CD14-positive monocyte (primary cell): ENCODE results near the gene FAM177A1. TPM values are rescaled to one million over a fixed set of nuclear protein-coding genes. Genes with fewer than 3 reads are reported as not detected.
A peak's percentile ranks its signal among the peaks of the same experiment; 100 is the strongest.

ENCODE experiments used
- DNase-seq, 3 donors: peaks; one replicate each; pipeline ENCODE4 v3.0.0-alpha.2; 2011 to 2022
- H2AFZ ChIP-seq: 2 replicates; pipeline ENCODE4 v1.6.0; 2012; ENCODE audit warnings: mild to moderate bottlenecking, low read depth, low read length, inconsistent platforms; ENCODE audit not compliant: insufficient read depth, poor library complexity, severe bottlenecking
- H3K27ac ChIP-seq, 2 donors: 1 replicate in 1 of 2; 2 replicates in 1 of 2; pipeline ENCODE4 v1.5.1; 2012 to 2013; ENCODE audit warnings: low read length in 2 of 2, control low read depth in 1 of 2, inconsistent platforms in 1 of 2, low read depth in 1 of 2, mild to moderate bottlenecking in 1 of 2
- H3K27me3 ChIP-seq, 2 donors: one replicate each; pipeline versions ENCODE4 v1.6.0 to v1.6.1; 2011 to 2013; ENCODE audit warnings: low read length in 2 of 2; ENCODE audit not compliant: control insufficient read depth in 2 of 2, insufficient read depth in 2 of 2
- H3K36me3 ChIP-seq, 2 donors: replicated peaks in 1 of 2; 1 replicate in 1 of 2; 2 replicates in 1 of 2; pipeline versions ENCODE4 v1.5.1 to v1.6.1; 2012 to 2013; ENCODE audit warnings: low read length in 2 of 2, control low read depth in 1 of 2, inconsistent platforms in 1 of 2, mild to moderate bottlenecking in 1 of 2; ENCODE audit not compliant: insufficient read depth in 2 of 2, control insufficient read depth in 1 of 2
- H3K4me1 ChIP-seq, 2 donors: 1 replicate in 1 of 2; 2 replicates in 1 of 2; pipeline versions ENCODE4 v1.5.1 to v1.6.1; 2012 to 2013; ENCODE audit warnings: low read length in 2 of 2, control low read depth in 1 of 2, inconsistent platforms in 1 of 2, mild to moderate bottlenecking in 1 of 2, moderate library complexity in 1 of 2; ENCODE audit not compliant: insufficient read depth in 2 of 2, control insufficient read depth in 1 of 2
- H3K4me2 ChIP-seq: replicated peaks from 2 replicates; pipeline ENCODE3; 2012; ENCODE audit warnings: low read length, moderate library complexity, mild to moderate bottlenecking; ENCODE audit not compliant: poor library complexity, severe bottlenecking; ENCODE audit errors: extremely low read depth
- H3K4me3 ChIP-seq, 3 experiments: fragments of 200-600 bp in 1 of 3; sonication (generic) in 1 of 3; replicated peaks in 1 of 3; 1 replicate in 2 of 3; 2 replicates in 1 of 3; pipeline ENCODE4 v1.5.1; 2011 to 2013; ENCODE audit warnings: low read length in 3 of 3, mild to moderate bottlenecking in 3 of 3, control low read depth in 2 of 3, low read depth in 2 of 3, inconsistent platforms in 1 of 3, moderate library complexity in 1 of 3
- H3K79me2 ChIP-seq: 2 replicates; pipeline ENCODE4 v1.6.0; 2012; ENCODE audit warnings: mild to moderate bottlenecking, control low read depth, inconsistent platforms, low read length, moderate library complexity; ENCODE audit not compliant: insufficient read depth
- H3K9ac ChIP-seq: 2 replicates; pipeline ENCODE4 v1.6.0; 2017; ENCODE audit warnings: low read length, mild to moderate bottlenecking; ENCODE audit not compliant: insufficient read depth, poor library complexity, severe bottlenecking
- H3K9me3 ChIP-seq, 2 donors: replicated peaks in 1 of 2; 1 replicate in 1 of 2; 2 replicates in 1 of 2; pipeline versions ENCODE4 v1.5.1 to v1.6.1; 2012 to 2013; ENCODE audit warnings: low read length in 2 of 2, control low read depth in 1 of 2; ENCODE audit not compliant: control insufficient read depth in 1 of 2, insufficient read depth in 1 of 2
- H4K20me1 ChIP-seq: 2 replicates; pipeline ENCODE4 v1.6.0; 2012; ENCODE audit warnings: mild to moderate bottlenecking, low read length, control low read depth, moderate library complexity; ENCODE audit not compliant: insufficient read depth
- H3K27ac Mint-ChIP-seq, 7 donors: one replicate each; pipeline ENCODE4 v1.8.0; 2020; ENCODE audit warnings: mild to moderate bottlenecking in 7 of 7, mixed read lengths in 7 of 7, moderate library complexity in 6 of 7, inconsistent platforms in 2 of 7
- H3K27me3 Mint-ChIP-seq, 3 donors: one replicate each; pipeline ENCODE4 v1.8.0; 2021 to 2022; ENCODE audit warnings: low read depth in 3 of 3, mild to moderate bottlenecking in 3 of 3, mixed read lengths in 3 of 3, moderate library complexity in 3 of 3, inconsistent platforms in 1 of 3
- H3K36me3 Mint-ChIP-seq, 2 donors: one replicate each; pipeline ENCODE4 v1.8.0; 2020; ENCODE audit warnings: mixed read lengths in 2 of 2, inconsistent platforms in 1 of 2, mild to moderate bottlenecking in 1 of 2
- H3K4me1 Mint-ChIP-seq: one replicate; pipeline ENCODE4 v1.8.0; 2020; ENCODE audit warnings: mild to moderate bottlenecking, mixed read lengths
- H3K4me3 Mint-ChIP-seq, 2 donors: one replicate each; pipeline ENCODE4 v1.8.0; 2020; ENCODE audit warnings: mild to moderate bottlenecking in 2 of 2, mixed read lengths in 2 of 2, moderate library complexity in 1 of 2
- H3K9me3 Mint-ChIP-seq, 7 donors: one replicate each; pipeline ENCODE4 v1.8.0; 2020 to 2022; ENCODE audit warnings: mixed read lengths in 7 of 7, mild to moderate bottlenecking in 6 of 7, moderate library complexity in 6 of 7, inconsistent platforms in 2 of 7
- WGBS: methylation state at CpG from one replicate; pipeline ENCODE4 v1.1.5; 2013; ENCODE audit warnings: missing lambda C conversion rate; ENCODE audit not compliant: insufficient coverage; 5-methylcytosine and 5-hydroxymethylcytosine counted together
- intact Hi-C, 2 donors: fragments of 100-400 bp; cut with micrococcal nuclease; formaldehyde crosslinking; loops; one replicate each; pipeline versions ENCODE4 v1.15.0 to v1.15.1; 2023
- polyA plus RNA-seq, 3 donors: library from polyadenylated mRNA; depleted of rRNA in 1 of 3; unstranded in 2 of 3; stranded (reverse) in 1 of 3; fragments of 300-500 nt in 2 of 3; fragments of >200 nt in 1 of 3; fragmentation: Illumina TruSeq in 2 of 3; gene quantifications; 1 replicate in 2 of 3; 2 replicates in 1 of 3; pipeline ENCODE4 v1.2.3, GENCODE V29; 2012 to 2021
- TF ChIP-seq, protein P1 (sequence below): fragments of 200-600 bp; IDR thresholded peaks from one replicate; pipeline ENCODE4 v1.8.0; 2022; ENCODE audit warnings: antibody characterized with exemption, mild to moderate bottlenecking

Gene FAM177A1
- polyA plus RNA-seq, 3 donors = 12.5 to 48.1 (median 29.4) TPM

GRCh38 chr14:35020713-35021112, 25.4 kb upstream of the FAM177A1 start:
- TF ChIP-seq, protein P1, sequence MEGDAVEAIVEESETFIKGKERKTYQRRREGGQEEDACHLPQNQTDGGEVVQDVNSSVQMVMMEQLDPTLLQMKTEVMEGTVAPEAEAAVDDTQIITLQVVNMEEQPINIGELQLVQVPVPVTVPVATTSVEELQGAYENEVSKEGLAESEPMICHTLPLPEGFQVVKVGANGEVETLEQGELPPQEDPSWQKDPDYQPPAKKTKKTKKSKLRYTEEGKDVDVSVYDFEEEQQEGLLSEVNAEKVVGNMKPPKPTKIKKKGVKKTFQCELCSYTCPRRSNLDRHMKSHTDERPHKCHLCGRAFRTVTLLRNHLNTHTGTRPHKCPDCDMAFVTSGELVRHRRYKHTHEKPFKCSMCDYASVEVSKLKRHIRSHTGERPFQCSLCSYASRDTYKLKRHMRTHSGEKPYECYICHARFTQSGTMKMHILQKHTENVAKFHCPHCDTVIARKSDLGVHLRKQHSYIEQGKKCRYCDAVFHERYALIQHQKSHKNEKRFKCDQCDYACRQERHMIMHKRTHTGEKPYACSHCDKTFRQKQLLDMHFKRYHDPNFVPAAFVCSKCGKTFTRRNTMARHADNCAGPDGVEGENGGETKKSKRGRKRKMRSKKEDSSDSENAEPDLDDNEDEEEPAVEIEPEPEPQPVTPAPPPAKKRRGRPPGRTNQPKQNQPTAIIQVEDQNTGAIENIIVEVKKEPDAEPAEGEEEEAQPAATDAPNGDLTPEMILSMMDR = no peak
- Histone ChIP-seq H3K4me2 (peak overlapping the region; percentile 12), H3K9me3 (no peaks in the 10 kb centered on the region), H3K79me2 (no peaks in the 10 kb centered on the region), H3K27me3 (no peaks in the 10 kb centered on the region), H3K4me3 (peak overlapping the region in 1 of 3 experiments; percentile 31), H3K4me1 (peaks cover 6 to 14% of the 10 kb centered on the region in 2 donors), H3K27ac (peak overlapping the region in 1 of 2 donors; percentile 18), H2AFZ (no peak overlapping the region), H4K20me1 (no peaks in the 10 kb centered on the region), H3K36me3 (peaks cover 69 to 75% of the 10 kb centered on the region in 2 donors), H3K9ac (no peak overlapping the region)
- Mint-ChIP-seq H3K27ac (peak overlapping the region in 2 of 7 donors; percentile 17 to 84), H3K27me3 (no peaks in the 10 kb centered on the region), H3K4me3 (no peak overlapping the region), H3K36me3 (peaks cover 74 to 96% of the 10 kb centered on the region in 2 donors), H3K9me3 (no peaks in the 10 kb centered on the region), H3K4me1 (no peaks in the 10 kb centered on the region)
- DNase-seq = peak in 2 of 3 donors; percentile 16 to 25
- no CpG with 5 or more reads among the region's 4 CpGs for WGBS
- intact Hi-C loops = no loop called here

- Mint-ChIP-seq H3K36me3 (peaks cover 60 to 85% of the 10 kb centered on the region in 2 donors), H3K9me3 (peaks cover under 1 to 6% (median 3%) of the 10 kb centered on the region in 7 donors), H3K27me3 (no peaks in the 10 kb centered on the region), H3K4me1 (no peaks in the 10 kb centered on the region), H3K4me3 (no peak overlapping the region), H3K27ac (no peak overlapping the region)
- Histone ChIP-seq H3K9ac (no peak overlapping the region), H3K36me3 (peaks cover 73 to 88% of the 10 kb centered on the region in 2 donors), H3K4me2 (no peak overlapping the region), H3K27me3 (no peaks in the 10 kb centered on the region), H3K27ac (no peak overlapping the region), H3K4me1 (no peaks in the 10 kb centered on the region), H3K79me2 (no peaks in the 10 kb centered on the region), H2AFZ (no peak overlapping the region), H4K20me1 (no peaks in the 10 kb centered on the region), H3K9me3 (peaks cover 0 to 4% of the 10 kb centered on the region in 2 donors), H3K4me3 (no peak overlapping the region)
- TF ChIP-seq, protein P1 = no peak
- no peak for DNase-seq
- intact Hi-C loops = no loop called here
- WGBS = no CpG with 5 or more reads among the region's 2 CpGs
Measured at GRCh38 chr14:35028435-35028834, 17.6 kb upstream of the FAM177A1 start.
